GM18526 (cell line): Measurements from ENCODE around the gene WNT11.

Experiments used
- POLR2A ChIP-seq: IDR thresholded peaks from 3 replicates; pipeline ENCODE4 v1.6.1; 2011; ENCODE audit not compliant: insufficient read length; ENCODE audit errors: extremely low read depth

WNT11 gene

GRCh38 chr11:76206327-76207081 is at the start of gene WNT11:
Gene WNT11 (minus strand): TSS chr11:76206502. CDS start chr11:76206407, 95 bp downstream.
- no peak for TF ChIP-seq POLR2A

DNA sequence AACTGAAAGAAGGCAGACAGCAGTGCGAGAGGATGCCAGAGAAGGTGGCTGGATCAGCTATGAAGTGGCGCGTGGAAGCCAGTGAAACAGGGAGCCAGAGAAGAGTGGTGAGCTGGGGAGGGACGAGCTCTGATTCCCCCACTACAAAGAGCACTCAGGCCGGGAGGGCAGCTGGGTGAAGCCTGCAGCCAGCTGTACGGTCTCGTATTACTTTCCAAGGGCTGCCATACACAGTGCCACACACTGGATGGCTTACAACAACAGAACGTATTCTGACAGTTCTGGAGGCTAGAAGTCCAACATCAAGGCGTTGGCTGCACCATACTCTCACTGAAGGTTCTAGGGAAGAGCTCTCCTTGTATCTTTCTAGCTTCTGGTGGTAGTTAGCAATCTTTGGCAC is 47.1 kb upstream of the WNT11 start:
- TF ChIP-seq POLR2A = no peak

DNA sequence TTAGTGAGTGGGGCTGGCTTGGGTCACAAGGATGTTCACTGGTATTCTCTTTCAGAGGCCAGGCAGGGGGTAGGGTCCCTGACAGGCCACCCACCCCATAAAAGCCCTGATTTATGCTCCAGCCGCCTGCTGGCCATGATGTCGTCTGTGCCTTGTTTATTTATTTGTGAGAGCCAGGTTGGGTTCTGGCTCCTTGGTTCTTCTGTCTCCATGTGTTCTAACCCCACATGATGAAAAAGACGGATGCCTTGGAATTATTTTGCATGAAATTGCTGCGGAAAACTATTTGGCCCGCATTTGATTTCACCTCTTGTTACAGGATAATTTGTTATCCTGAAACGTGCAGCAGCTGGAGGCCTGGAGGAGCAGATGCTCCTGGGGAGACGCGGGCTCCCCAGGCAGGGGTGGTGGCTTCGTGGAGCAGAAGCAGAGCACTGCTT is 46.3 kb upstream of the WNT11 start:
- TF ChIP-seq POLR2A = no peak

DNA sequence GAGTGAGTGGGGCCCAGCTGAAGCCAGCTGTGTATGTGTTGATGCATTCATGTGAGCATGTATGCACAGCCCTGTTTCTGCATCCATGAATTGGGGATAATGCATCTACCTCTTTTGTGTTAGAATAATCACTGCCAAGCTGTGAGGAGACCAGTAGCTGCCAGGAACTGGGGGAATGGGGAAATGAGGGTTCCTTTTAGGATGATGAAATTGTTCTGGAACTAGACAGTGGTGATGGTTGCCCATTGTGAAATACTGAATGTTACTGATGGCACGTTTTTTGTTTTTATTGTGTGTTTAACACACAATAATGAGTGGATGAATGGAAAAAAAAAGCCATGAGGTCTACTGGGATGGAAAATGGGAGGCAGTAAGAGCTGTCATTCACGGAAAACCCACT is 45.3 kb upstream of the WNT11 start:
- TF ChIP-seq POLR2A = no peak

GRCh38 chr11:76251226-76251575 is 44.9 kb upstream of the WNT11 start:
- TF ChIP-seq POLR2A = no peak

- no peak for TF ChIP-seq POLR2A
These were observed 44.4 kb upstream of the WNT11 start for GRCh38 chr11:76250520-76251225.

- TF ChIP-seq POLR2A = no peak
These were observed 43.0 kb upstream of the WNT11 start for GRCh38 chr11:76249195-76249741.

GRCh38 chr11:76248210-76248609 is 41.9 kb upstream of the WNT11 start:
- no peak for TF ChIP-seq POLR2A

DNA sequence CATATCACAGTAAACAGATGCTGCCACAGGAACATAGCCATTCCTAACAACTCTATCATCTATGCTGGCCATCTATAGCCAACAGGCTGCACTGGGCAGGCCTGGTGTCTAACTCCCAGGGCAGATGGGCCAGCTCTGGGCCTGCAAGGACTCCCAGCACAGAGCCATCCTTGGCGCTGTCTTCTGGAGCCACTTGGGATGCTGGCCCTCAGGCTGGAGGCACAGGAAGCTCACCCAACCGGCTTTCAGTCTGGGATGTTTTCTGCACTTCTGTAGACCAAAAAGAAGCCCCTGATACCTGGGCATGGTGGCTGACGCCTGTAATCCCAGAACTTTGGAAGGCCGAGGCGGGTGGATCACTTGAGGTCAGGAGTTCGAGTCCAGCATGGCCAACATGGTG is 40.8 kb upstream of the WNT11 start:
- no peak for TF ChIP-seq POLR2A

DNA sequence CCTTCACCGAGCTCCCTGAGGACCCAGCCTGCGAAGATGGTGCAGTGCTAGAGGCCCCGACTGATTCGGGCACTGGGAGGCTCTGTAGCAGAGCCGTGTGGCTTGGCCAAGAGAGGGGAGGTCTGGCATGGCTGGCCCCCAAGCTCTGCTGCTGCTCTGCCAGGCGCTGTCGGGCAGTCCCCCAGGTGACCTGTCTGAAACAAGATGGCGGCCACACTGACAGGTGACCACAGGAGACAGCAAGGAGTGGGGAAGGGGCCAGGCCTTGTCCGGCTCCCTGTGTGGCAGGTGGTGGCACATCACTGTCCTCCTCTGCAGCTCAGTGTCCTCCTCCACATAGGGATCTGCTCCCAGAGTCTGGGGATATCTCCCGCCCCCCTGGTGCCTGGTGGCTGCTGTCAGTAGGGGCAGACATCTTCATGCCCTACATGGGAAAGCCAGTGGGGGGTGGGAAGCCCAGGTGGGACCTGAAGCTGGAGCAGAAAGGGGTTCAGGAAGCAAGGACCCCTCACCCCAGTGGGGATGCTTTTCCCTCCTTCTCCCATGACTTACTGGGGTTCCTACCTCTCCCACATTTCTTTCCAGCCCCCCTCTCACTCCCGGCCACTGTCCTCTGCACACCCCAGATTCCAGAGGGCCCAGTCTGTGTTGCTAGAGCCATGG is 40.1 kb upstream of the WNT11 start:
- TF ChIP-seq POLR2A = no peak

- TF ChIP-seq POLR2A = no peak
These were observed 39.4 kb upstream of the WNT11 start for GRCh38 chr11:76245720-76246119.

- no peak for TF ChIP-seq POLR2A
These were observed 38.1 kb upstream of the WNT11 start for GRCh38 chr11:76244316-76244851.

GRCh38 chr11:76243957-76244285 is 37.6 kb upstream of the WNT11 start:
- TF ChIP-seq POLR2A = no peak

GRCh38 chr11:76243193-76243956 is 37.1 kb upstream of the WNT11 start:
- no peak for TF ChIP-seq POLR2A

DNA sequence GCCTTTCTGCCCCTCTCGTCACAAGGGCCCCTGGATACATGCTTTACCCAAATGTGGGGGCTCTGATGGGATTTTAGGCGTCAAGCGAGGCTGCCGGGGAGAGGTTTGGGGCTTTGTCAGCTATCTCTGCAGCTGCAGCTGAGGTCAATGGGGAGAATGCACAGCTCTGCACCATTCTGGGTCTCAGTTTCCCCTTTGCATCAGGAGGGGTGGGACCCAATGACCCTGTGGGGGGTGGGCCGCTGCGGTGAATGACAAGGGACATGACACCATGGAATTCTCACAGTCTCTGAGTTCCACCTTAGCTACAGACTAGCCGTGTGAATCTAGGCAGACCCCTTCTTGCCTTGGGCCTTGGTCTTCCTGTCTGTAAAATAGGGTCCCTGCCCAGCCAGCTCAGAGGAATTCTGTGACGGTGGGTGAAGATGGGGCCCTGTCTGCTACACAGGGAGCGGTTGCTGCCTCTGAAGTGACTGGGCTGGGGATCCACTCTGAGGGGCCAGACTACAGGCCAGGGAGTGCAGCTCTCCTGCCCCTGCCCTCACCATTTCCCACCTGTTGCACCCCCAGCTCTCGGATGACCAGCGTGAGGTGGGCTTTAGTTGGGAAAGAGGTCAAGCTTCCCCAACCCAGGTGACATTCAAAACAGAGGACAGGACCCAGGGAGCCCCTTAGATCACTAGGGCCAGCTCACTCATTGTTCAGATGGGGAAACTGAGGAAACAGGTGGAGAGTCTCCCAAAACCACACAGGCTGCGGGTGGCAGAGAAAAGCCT is 35.9 kb upstream of the WNT11 start:
- TF ChIP-seq POLR2A = no peak
